ENCODE results near the gene NECAB2. TPM values are rescaled to one million over a fixed set of nuclear protein-coding genes. Genes with fewer than 3 reads are reported as not detected.

NECAB2 gene
- total RNA-seq, 1 donor from 2014 or later = 0.32 TPM

DNA sequence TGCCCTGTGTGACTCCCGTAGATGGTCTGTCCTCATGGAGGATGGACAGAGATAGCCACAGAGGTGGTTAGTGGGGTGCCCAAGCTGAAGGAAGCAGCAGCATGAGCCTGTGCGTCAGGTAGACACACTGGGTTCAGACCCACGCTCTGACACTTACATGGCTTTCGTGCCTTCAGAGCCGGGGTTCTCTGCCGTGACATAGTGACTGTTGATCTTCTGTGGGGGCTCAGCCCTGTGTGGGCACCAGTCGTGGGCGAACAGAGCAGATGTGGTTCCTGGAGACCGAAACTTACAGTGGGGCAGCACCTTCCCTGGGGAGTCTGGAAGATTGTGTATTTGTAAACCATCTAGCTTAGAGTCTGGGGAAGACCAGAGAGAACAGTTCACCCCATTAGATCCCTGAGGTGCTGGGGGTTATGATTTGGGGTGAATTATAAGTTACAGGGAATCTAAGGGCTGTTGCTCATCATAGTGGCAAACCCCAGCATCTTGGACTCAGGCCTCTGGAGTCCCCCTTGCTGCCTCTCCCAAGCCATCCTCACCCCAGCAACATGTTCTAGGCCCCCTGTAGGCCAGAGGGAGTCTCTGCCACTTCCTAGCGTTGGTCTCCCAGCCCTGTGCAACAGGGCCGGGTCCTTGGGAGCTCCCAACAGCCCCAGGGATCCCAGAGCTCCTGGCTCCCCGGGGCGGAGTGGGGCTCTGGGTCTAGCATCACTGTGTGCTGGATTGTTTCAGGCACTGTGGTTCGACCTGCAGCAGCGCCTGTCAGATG lies 28.6 kb downstream of the NECAB2 start:
- H3K27me3 Mint-ChIP-seq (ENCODE audit: low read depth, unreplicated experiment) = peaks cover 27% of the 10 kb centered on the region

DNA sequence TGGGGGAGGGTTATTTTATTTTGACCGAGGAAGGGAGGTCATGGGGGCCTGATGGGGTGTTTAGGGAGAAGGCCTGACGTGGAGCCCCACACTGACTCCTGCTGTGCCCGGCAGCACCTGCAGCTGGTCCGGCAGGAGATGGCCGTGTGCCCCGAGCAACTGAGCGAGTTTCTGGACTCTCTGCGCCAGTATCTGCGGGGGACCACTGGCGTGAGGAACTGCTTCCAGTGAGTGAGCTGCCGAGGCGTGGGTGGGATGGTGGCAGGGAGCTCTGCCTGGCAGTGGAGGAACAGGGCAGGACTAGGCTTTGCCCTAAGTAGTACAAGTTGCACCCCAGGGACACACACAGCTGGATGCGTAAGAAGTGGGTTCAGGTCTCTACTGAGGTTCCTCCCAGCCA lies 30.0 kb downstream of the NECAB2 start:
- no peak overlapping the region for H3K27ac Mint-ChIP-seq (ENCODE audit: unreplicated experiment)
- TF ChIP-seq EZH2 (IDR thresholded peaks at IDR 0.05; ENCODE audit: insufficient read depth, low read length) = no peak
- TF ChIP-seq, protein P1, sequence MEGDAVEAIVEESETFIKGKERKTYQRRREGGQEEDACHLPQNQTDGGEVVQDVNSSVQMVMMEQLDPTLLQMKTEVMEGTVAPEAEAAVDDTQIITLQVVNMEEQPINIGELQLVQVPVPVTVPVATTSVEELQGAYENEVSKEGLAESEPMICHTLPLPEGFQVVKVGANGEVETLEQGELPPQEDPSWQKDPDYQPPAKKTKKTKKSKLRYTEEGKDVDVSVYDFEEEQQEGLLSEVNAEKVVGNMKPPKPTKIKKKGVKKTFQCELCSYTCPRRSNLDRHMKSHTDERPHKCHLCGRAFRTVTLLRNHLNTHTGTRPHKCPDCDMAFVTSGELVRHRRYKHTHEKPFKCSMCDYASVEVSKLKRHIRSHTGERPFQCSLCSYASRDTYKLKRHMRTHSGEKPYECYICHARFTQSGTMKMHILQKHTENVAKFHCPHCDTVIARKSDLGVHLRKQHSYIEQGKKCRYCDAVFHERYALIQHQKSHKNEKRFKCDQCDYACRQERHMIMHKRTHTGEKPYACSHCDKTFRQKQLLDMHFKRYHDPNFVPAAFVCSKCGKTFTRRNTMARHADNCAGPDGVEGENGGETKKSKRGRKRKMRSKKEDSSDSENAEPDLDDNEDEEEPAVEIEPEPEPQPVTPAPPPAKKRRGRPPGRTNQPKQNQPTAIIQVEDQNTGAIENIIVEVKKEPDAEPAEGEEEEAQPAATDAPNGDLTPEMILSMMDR (IDR thresholded peaks at IDR 0.05; ENCODE audit: insufficient read depth, low read depth, low read length) = no peak
- H3K27ac ChIP-seq (ENCODE audit: low read depth, low read length) = no peak overlapping the region

More for the DNA sequence above, 28.6 kb downstream of the NECAB2 start:
- no peaks in the 10 kb centered on the region for H3K9me3 Mint-ChIP-seq (ENCODE audit: unreplicated experiment)
- Histone ChIP-seq H3K36me3 (ENCODE audit: insufficient read depth, low read length) (no peaks in the 10 kb centered on the region), H4K20me1 (ENCODE audit: insufficient read depth, low read length) (no peaks in the 10 kb centered on the region), H3K79me2 (ENCODE audit: insufficient read depth, low read length) (no peaks in the 10 kb centered on the region), H3K27ac (ENCODE audit: low read depth, low read length) (no peak overlapping the region), H3K9ac (ENCODE audit: low read length) (no peak overlapping the region), H3K4me2 (ENCODE audit: low read length) (no peak overlapping the region), H3K4me1 (ENCODE audit: insufficient read depth, low read length) (peaks cover 15% of the 10 kb centered on the region), H3K27me3 (ENCODE audit: insufficient read depth, low read length) (peaks cover 3% of the 10 kb centered on the region), H3K9me3 (ENCODE audit: insufficient read depth, low read depth, low read length) (no peaks in the 10 kb centered on the region), H2AFZ (ENCODE audit: low read depth, low read length) (no peak overlapping the region), H3K4me3 (ENCODE audit: insufficient read depth, low read depth, low read length) (no peak overlapping the region)
- no peak overlapping the region for H3K27ac Mint-ChIP-seq (ENCODE audit: unreplicated experiment)
- DNase-seq (ENCODE audit: low read depth) = no peak
- no peaks in the 10 kb centered on the region for H3K4me1 Mint-ChIP-seq (ENCODE audit: low read depth, unreplicated experiment)
- FAIRE-seq = no peak
- H3K4me3 Mint-ChIP-seq (ENCODE audit: unreplicated experiment) = no peak overlapping the region
- TF ChIP-seq EZH2 (IDR thresholded peaks at IDR 0.05; ENCODE audit: insufficient read depth, low read length) = no peak
- TF ChIP-seq, protein P1 (IDR thresholded peaks at IDR 0.05; ENCODE audit: insufficient read depth, low read depth, low read length) = no peak
- no peaks in the 10 kb centered on the region for H3K36me3 Mint-ChIP-seq (ENCODE audit: low read depth, unreplicated experiment)

More for the DNA sequence above, 30.0 kb downstream of the NECAB2 start:
- Histone ChIP-seq H3K79me2 (ENCODE audit: insufficient read depth, low read length) (no peaks in the 10 kb centered on the region), H3K9ac (ENCODE audit: low read length) (no peak overlapping the region), H3K36me3 (ENCODE audit: insufficient read depth, low read length) (no peaks in the 10 kb centered on the region), H3K27me3 (ENCODE audit: insufficient read depth, low read length) (peaks cover 2% of the 10 kb centered on the region), H3K4me2 (ENCODE audit: low read length) (no peak overlapping the region), H3K4me3 (ENCODE audit: insufficient read depth, low read depth, low read length) (no peak overlapping the region), H3K9me3 (ENCODE audit: insufficient read depth, low read depth, low read length) (no peaks in the 10 kb centered on the region), H2AFZ (ENCODE audit: low read depth, low read length) (no peak overlapping the region), H4K20me1 (ENCODE audit: insufficient read depth, low read length) (no peaks in the 10 kb centered on the region), H3K4me1 (ENCODE audit: insufficient read depth, low read length) (peaks cover 6% of the 10 kb centered on the region)
- H3K4me1 Mint-ChIP-seq (ENCODE audit: low read depth, unreplicated experiment) = no peaks in the 10 kb centered on the region
- FAIRE-seq = no peak
- peaks cover 33% of the 10 kb centered on the region for H3K27me3 Mint-ChIP-seq (ENCODE audit: low read depth, unreplicated experiment)
- no peaks in the 10 kb centered on the region for H3K9me3 Mint-ChIP-seq (ENCODE audit: unreplicated experiment)
- peaks cover under 1% of the 10 kb centered on the region for H3K36me3 Mint-ChIP-seq (ENCODE audit: low read depth, unreplicated experiment)
- DNase-seq (ENCODE audit: low read depth) = no peak
- no peak overlapping the region for H3K4me3 Mint-ChIP-seq (ENCODE audit: unreplicated experiment)
